ENCODE data around the gene RPL35. TPM values are rescaled to one million over a fixed set of nuclear protein-coding genes. Genes with fewer than 3 reads are reported as not detected.

RPL35 gene
- total and polyA plus RNA-seq, 10 of the 15 experiments (the other 5 are each of a cell fraction or from before 2014, with no cell fraction given), result 2,572 to 6,300 (median 3,864) TPM

GRCh38 chr9:124852121-124852828, 9.5 kb downstream of the RPL35 start:
- intact Hi-C loops (cut with micrococcal nuclease; ENCODE audit: unreplicated experiment), result loop anchor here (2.0 to 5.0 kb wide), 2 partner anchors 139 to 235 kb away; no protein-coding TSS in a partner anchor
- TF ChIP-seq EZH2 (IDR thresholded peaks at IDR 0.05; ENCODE audit: borderline replicate concordance, control insufficient read depth, low read depth, low read length) (no peak), CREB1 (IDR thresholded peaks at IDR 0.05; ENCODE audit: low read depth) (no peak), TCF3 (IDR thresholded peaks at IDR 0.05; ENCODE audit: borderline replicate concordance, insufficient read depth, low read depth, low read length) (no peak)
- no peaks in the 10 kb centered on the region; the same call in 1 of the 2 replicates for H3K79me2 ChIP-seq (ENCODE audit: control insufficient read depth, insufficient read depth, low read length)
- peak overlapping the region; percentile 94 for H2AFZ ChIP-seq (ENCODE audit: control insufficient read depth, low read depth, low read length)
- H3K27ac ChIP-seq (ENCODE audit: control insufficient read depth, insufficient read depth), result no peak overlapping the region
- BruUV-seq (replicated peaks), result no TSS peak
- SMC1A ChIA-PET (ENCODE audit: uncharacterized antibody, unreplicated experiment), result interaction anchor here (0.8 to 12.1 kb wide), 18 partner anchors 10 to 234 kb away, joined by 3 to 233 read pairs (median 4); partner anchors contain the start of genes ARPC5L, NR6A1, OLFML2A and RPL35
- in situ Hi-C loops (cut with MboI), result loop anchor here (5.0 to 25.0 kb wide), 2 partner anchors 80 to 1940 kb away; partner anchors contain the start of genes NR6A1, RC3H2 and ZBTB6
- H3K9me3 ChIP-seq (replicated peaks; ENCODE audit: control insufficient read depth, insufficient read depth, low read length), result no peaks in the 10 kb centered on the region
- CTCF ChIA-PET, result interaction anchor here (0.6 to 26.5 kb wide), 36 partner anchors 8 to 442 kb away, joined by 3 to 575 read pairs (median 4); partner anchors contain the start of genes ARPC5L, NR6A1, OLFML2A and RPL35
- FAIRE-seq (no peak), DNase-seq (ENCODE audit: low read depth, low spot score) (no peak), ATAC-seq (no peak)
- peak overlapping the region; percentile 98 for H3K4me2 ChIP-seq (ENCODE audit: control insufficient read depth, insufficient read depth)
- H3K9ac ChIP-seq (ENCODE audit: control insufficient read depth, insufficient read depth, low read length), result no peak overlapping the region
- RAD21 ChIA-PET (ENCODE audit: unreplicated experiment), result interaction anchor here (0.7 to 9.5 kb wide), 19 partner anchors 9 to 294 kb away, joined by 3 to 180 read pairs (median 7); partner anchors contain the start of genes ARPC5L, NR6A1, OLFML2A and RPL35
- no peaks in the 10 kb centered on the region for H4K20me1 ChIP-seq (ENCODE audit: control insufficient read depth, insufficient read depth)
- peaks cover 4 to 8% of the 10 kb centered on the region in 2 experiments; a peak in 3 of 4 replicates for H3K36me3 ChIP-seq (ENCODE audit: control insufficient read depth in 2 of 2, insufficient read depth in 2 of 2, low read length in 1 of 2)
- H3K4me1 ChIP-seq (ENCODE audit: control insufficient read depth, insufficient read depth, low read length), result peaks cover 5% of the 10 kb centered on the region
- POLR2A ChIA-PET, result interaction anchor here (0.8 to 2.2 kb wide), 7 partner anchors 18 to 84 kb away, joined by 3 to 8 read pairs (median 4); partner anchors contain the start of gene OLFML2A
- peak overlapping the region; percentile 51; the same call in 1 of the 2 replicates for H3K4me3 ChIP-seq
- 72% methylated on average over 13 of the region's 13 CpGs for WGBS (ENCODE audit: insufficient coverage, insufficient replicate concordance, low lambda C conversion rate, missing lambda C conversion rate)
- H3K27me3 ChIP-seq (replicated peaks in 1 of 2; ENCODE audit: control insufficient read depth in 2 of 2, insufficient read depth in 2 of 2, low read length in 1 of 2), result no peaks in the 10 kb centered on the region

DNA sequence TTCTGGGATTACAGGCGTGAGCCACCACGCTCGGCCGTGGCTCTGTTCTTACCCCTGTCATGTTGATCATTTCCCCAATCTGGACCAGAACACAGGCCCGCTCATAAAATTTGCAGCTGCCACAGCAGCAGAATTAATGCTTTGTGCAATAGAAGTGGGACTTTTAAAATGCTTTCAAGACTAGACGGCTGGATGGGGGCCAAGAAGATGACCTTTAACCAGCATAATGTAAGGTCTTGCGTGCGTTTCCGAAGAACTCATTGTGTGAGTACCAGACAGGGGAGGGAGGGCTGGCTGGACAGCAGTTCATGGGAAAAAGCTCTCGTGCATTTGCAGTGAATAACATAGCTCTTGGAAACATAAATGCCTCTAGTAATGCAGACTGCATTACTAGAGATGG, 12.0 kb downstream of the RPL35 start:
- TF ChIP-seq RB1 (IDR thresholded peaks at IDR 0.05; ENCODE audit: borderline replicate concordance) (no peak), TBL1XR1 (IDR thresholded peaks at IDR 0.05; ENCODE audit: low read depth, low read length) (no peak), LARP7 (IDR thresholded peaks at IDR 0.05) (no peak), EGR1 (IDR thresholded peaks at IDR 0.05; ENCODE audit: borderline replicate concordance in 1 of 2, low read depth in 2 of 2, low read length in 2 of 2) (no peak), CEBPB (IDR thresholded peaks at IDR 0.05; ENCODE audit: borderline replicate concordance in 1 of 2, low read depth in 2 of 2, low read length in 2 of 2) (no peak), SIX5 (IDR thresholded peaks at IDR 0.05; ENCODE audit: low read depth, low read length, severe bottlenecking) (no peak), WRNIP1 (IDR thresholded peaks at IDR 0.05; ENCODE audit: borderline replicate concordance, low read depth, low read length) (no peak), SRF (IDR thresholded peaks at IDR 0.05; ENCODE audit: low read depth in 2 of 2, low read length in 2 of 2) (no peak), POLR2A (IDR thresholded peaks at IDR 0.05; ENCODE audit: low read depth, low read length) (no peak), CHD1 (IDR thresholded peaks at IDR 0.05; ENCODE audit: low read depth, low read length) (no peak), STAT3 (IDR thresholded peaks at IDR 0.05; ENCODE audit: low read depth, low read length) (no peak)
- TF ChIP-seq, protein P1, sequence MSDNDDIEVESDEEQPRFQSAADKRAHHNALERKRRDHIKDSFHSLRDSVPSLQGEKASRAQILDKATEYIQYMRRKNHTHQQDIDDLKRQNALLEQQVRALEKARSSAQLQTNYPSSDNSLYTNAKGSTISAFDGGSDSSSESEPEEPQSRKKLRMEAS (IDR thresholded peaks at IDR 0.05; ENCODE audit: low read depth, low read length), result no peak
- 67% methylated on average over 10 of the region's 10 CpGs for WGBS (ENCODE audit: insufficient coverage, insufficient replicate concordance, low lambda C conversion rate, missing lambda C conversion rate)
- ChIA-PET CTCF (interaction anchor here (5.2 to 26.5 kb wide), 2 partner anchors 8 to 74 kb away, joined by 49 to 575 read pairs; partner anchors contain the start of genes NR6A1 and OLFML2A), POLR2A (no interaction called here), SMC1A (ENCODE audit: uncharacterized antibody, unreplicated experiment) (interaction anchor here (12.1 kb wide), 1 partner anchor 77 kb away, joined by 233 read pairs; the partner anchor contains the start of genes NR6A1 and OLFML2A), RAD21 (ENCODE audit: unreplicated experiment) (interaction anchor here (1.3 to 9.5 kb wide), 2 partner anchors 9 to 77 kb away, joined by 3 to 180 read pairs; partner anchors contain the start of gene NR6A1)
- no TSS peak for BruUV-seq (replicated peaks)
- H3K79me2 ChIP-seq (ENCODE audit: control insufficient read depth, insufficient read depth, low read length), result no peaks in the 10 kb centered on the region
- H3K4me3 ChIP-seq, result no peak overlapping the region
- ATAC-seq, result no peak
- H4K20me1 ChIP-seq (ENCODE audit: control insufficient read depth, insufficient read depth), result no peaks in the 10 kb centered on the region
- no peaks in the 10 kb centered on the region for H3K36me3 ChIP-seq (ENCODE audit: control insufficient read depth in 2 of 2, insufficient read depth in 2 of 2, low read length in 1 of 2)
- FAIRE-seq, result no peak
- H3K4me1 ChIP-seq (ENCODE audit: control insufficient read depth, insufficient read depth, low read length), result peaks cover 5% of the 10 kb centered on the region
- no peak overlapping the region for H2AFZ ChIP-seq (ENCODE audit: control insufficient read depth, low read depth, low read length)
- intact Hi-C loops (cut with micrococcal nuclease; ENCODE audit: unreplicated experiment), result loop anchor here (5.0 kb wide), 1 partner anchor 232 kb away; no protein-coding TSS in a partner anchor
- in situ Hi-C loops (cut with MboI), result loop anchor here (5.0 to 25.0 kb wide), 2 partner anchors 78 to 1938 kb away; partner anchors contain the start of genes NR6A1, RC3H2 and ZBTB6
- no peak overlapping the region for H3K9ac ChIP-seq (ENCODE audit: control insufficient read depth, insufficient read depth, low read length)
- H3K9me3 ChIP-seq (replicated peaks; ENCODE audit: control insufficient read depth, insufficient read depth, low read length), result no peaks in the 10 kb centered on the region
- no peaks in the 10 kb centered on the region for H3K27me3 ChIP-seq (replicated peaks in 1 of 2; ENCODE audit: control insufficient read depth in 2 of 2, insufficient read depth in 2 of 2, low read length in 1 of 2)
- DNase-seq (ENCODE audit: low read depth, low spot score), result no peak
- no peak overlapping the region for H3K27ac ChIP-seq (ENCODE audit: control insufficient read depth, insufficient read depth)
- H3K4me2 ChIP-seq (ENCODE audit: control insufficient read depth, insufficient read depth), result no peak overlapping the region

All from GM12878 (cell line).